ENCODE data around the gene PDE4D.

DNA sequence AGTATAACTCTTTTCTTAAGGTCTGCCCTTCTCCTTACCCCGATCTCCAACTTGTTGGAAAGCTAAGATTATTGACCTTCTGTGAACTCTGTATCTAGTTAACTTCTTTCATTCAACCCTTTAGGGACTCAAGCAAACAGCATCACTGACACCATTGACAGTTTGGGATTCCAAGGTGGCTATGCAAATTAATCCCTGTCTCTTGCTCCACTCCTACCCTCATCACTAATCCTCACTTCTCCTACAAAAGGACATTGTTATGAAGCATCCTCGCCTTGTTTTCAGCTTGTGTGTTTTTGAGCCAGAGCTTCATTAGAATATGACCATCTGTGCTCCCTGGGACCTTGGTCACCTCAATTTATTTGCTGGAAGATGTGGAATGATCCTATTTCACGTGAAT is 337.9 kb downstream of the PDE4D start:
- TF ChIP-seq ZNF274 (IDR thresholded peaks at IDR 0.05; ENCODE audit: insufficient read depth, insufficient read length) (no peak), YY1 (IDR thresholded peaks at IDR 0.05; ENCODE audit: low read depth, low read length) (no peak), POLR2AphosphoS5 (IDR thresholded peaks at IDR 0.05; ENCODE audit: low read length) (no peak), CTCF (IDR thresholded peaks at IDR 0.05 in 2 of 3, conservative IDR thresholded peaks at IDR 0.05 in 1 of 3; ENCODE audit: control insufficient read depth in 2 of 3, extremely low read depth in 1 of 3, insufficient read depth in 1 of 3, low read depth in 3 of 3, low read length in 3 of 3) (no peak), HDAC6 (IDR thresholded peaks at IDR 0.05; ENCODE audit: unreplicated experiment) (no peak)

Data from GM12878 (cell line).